ENCODE measurements around the gene TMEM126A.

TMEM126A gene

DNA sequence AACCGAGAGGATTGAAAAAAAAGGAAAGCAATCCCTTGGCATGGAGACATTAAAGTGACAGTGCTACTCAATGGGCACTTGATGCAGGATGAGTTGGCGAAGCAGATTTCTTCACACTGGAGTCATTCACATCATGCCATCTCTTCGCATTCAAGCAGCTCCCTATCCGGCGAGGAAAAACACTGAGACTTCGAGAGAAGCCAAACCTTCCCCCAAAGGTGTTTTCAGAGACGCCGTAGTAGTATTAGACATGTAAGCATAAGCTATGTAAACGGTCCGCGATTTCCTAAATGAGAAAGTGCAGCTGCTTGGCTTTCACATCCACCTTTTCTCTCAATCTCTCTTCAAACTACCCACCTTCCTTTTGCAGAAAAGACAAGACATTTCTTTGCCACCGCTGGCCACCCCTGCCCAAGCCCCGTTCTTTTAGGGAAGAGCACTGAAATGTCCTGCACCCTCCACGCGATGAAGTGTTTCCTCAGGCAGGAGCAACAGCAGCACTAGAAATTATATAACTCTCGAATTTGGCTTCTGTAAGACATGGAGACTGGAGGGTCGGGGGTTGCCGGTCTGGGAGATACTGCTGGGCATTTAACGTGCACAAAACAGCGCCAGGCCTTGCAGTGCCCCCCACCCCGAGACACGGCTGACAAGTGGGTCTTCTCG is 20.3 kb upstream of the TMEM126A start, which contains the start of gene DLG2:
DLG2 (minus strand) TSS at position 13 of the 666 bp plus-strand sequence.
- peak within 1 kb of the TSS; percentile 97 for H2AFZ ChIP-seq (ENCODE audit: low read depth, low read length)

DNA sequence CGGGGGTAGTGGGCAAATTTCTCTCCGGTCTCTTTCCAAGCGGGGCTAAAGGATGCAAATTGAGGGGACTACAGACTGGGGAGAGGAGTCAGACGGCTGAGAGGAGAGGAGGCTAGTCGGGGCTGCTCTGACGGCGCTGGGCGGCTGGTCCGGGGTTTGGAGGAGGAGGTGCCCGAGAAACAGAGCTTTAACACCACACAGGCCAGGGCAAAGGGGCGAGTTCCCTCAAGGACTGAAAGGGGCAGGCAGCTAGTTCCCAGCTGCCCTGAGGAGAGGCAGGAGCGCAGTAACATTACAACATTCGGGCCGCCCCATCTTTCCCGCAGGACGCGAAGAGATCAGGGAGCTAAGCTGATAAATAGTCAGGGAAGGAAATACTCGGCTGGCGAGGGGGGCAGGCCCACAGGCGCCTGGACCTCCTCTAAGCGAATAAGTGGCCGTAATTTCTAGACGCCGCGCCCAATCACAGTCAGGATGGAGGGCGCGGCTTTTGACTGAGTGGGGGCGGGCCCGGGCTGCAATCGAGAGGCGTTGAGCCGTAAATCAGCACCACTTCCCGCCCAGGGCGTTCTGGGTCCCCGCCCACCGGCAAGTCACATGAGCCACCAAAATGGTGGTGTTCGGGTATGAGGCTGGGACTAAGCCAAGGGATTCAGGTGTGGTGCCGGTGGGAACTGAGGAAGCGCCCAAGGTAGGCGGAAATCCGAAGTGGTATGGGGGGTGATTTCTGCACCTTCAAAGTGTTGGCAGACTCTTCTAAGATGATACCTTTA is 19.6 kb upstream of the TMEM126A start, which contains the start of gene TMEM126B:
TMEM126B (plus strand) TSS at position 596 of the 773 bp plus-strand sequence; CDS start at position 611, 15 bp downstream.
- Histone ChIP-seq H3K9me3 (ENCODE audit: insufficient read depth, low read length) (no peaks in the 10 kb centered on the region), H3K79me2 (ENCODE audit: low read length) (peaks cover 38% of the 10 kb centered on the region), H3K27me3 (ENCODE audit: low read depth, low read length) (no peaks in the 10 kb centered on the region), H3K4me2 (ENCODE audit: low read length) (peak within 1 kb of the TSS; percentile 98), H4K20me1 (ENCODE audit: insufficient read depth, low read length) (no peaks in the 10 kb centered on the region), H3K4me3 (ENCODE audit: low read length) (peak within 1 kb of the TSS; percentile 87), H3K27ac (ENCODE audit: low read length) (peak within 1 kb of the TSS; percentile 57), H3K36me3 (replicated peaks; ENCODE audit: low read depth, low read length) (peaks cover 15% of the 10 kb centered on the region), H2AFZ (ENCODE audit: low read depth, low read length) (peak within 1 kb of the TSS; percentile 97), H3K4me1 (ENCODE audit: low read length) (peaks cover 21% of the 10 kb centered on the region), H3K9ac (ENCODE audit: low read length) (peak within 1 kb of the TSS; percentile 86)
- TF ChIP-seq EZH2phosphoT487 (IDR thresholded peaks at IDR 0.05; ENCODE audit: low read depth), result no peak
- TF ChIP-seq, protein P1, sequence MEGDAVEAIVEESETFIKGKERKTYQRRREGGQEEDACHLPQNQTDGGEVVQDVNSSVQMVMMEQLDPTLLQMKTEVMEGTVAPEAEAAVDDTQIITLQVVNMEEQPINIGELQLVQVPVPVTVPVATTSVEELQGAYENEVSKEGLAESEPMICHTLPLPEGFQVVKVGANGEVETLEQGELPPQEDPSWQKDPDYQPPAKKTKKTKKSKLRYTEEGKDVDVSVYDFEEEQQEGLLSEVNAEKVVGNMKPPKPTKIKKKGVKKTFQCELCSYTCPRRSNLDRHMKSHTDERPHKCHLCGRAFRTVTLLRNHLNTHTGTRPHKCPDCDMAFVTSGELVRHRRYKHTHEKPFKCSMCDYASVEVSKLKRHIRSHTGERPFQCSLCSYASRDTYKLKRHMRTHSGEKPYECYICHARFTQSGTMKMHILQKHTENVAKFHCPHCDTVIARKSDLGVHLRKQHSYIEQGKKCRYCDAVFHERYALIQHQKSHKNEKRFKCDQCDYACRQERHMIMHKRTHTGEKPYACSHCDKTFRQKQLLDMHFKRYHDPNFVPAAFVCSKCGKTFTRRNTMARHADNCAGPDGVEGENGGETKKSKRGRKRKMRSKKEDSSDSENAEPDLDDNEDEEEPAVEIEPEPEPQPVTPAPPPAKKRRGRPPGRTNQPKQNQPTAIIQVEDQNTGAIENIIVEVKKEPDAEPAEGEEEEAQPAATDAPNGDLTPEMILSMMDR (IDR thresholded peaks at IDR 0.05; ENCODE audit: low read depth, low read length), result no peak

More for the DNA sequence above, 20.3 kb upstream of the TMEM126A start, which contains the start of gene DLG2:
- H3K79me2 ChIP-seq (ENCODE audit: low read length), result peaks cover 38% of the 10 kb centered on the region
- H3K9me3 ChIP-seq (ENCODE audit: insufficient read depth, low read length), result no peaks in the 10 kb centered on the region
- no peaks in the 10 kb centered on the region for H3K27me3 ChIP-seq (ENCODE audit: low read depth, low read length)
- H3K27ac ChIP-seq (ENCODE audit: low read length), result peak within 1 kb of the TSS; percentile 57
- TF ChIP-seq, protein P1 (IDR thresholded peaks at IDR 0.05; ENCODE audit: low read depth, low read length), result no peak
- TF ChIP-seq EZH2phosphoT487 (IDR thresholded peaks at IDR 0.05; ENCODE audit: low read depth), result no peak
- H3K9ac ChIP-seq (ENCODE audit: low read length), result peak within 1 kb of the TSS; percentile 86
- H3K36me3 ChIP-seq (replicated peaks; ENCODE audit: low read depth, low read length), result peaks cover 15% of the 10 kb centered on the region
- peaks cover 21% of the 10 kb centered on the region for H3K4me1 ChIP-seq (ENCODE audit: low read length)
- H3K4me3 ChIP-seq (ENCODE audit: low read length), result peak within 1 kb of the TSS; percentile 87
- H3K4me2 ChIP-seq (ENCODE audit: low read length), result peak within 1 kb of the TSS; percentile 98
- H4K20me1 ChIP-seq (ENCODE audit: insufficient read depth, low read length), result no peaks in the 10 kb centered on the region

DNA sequence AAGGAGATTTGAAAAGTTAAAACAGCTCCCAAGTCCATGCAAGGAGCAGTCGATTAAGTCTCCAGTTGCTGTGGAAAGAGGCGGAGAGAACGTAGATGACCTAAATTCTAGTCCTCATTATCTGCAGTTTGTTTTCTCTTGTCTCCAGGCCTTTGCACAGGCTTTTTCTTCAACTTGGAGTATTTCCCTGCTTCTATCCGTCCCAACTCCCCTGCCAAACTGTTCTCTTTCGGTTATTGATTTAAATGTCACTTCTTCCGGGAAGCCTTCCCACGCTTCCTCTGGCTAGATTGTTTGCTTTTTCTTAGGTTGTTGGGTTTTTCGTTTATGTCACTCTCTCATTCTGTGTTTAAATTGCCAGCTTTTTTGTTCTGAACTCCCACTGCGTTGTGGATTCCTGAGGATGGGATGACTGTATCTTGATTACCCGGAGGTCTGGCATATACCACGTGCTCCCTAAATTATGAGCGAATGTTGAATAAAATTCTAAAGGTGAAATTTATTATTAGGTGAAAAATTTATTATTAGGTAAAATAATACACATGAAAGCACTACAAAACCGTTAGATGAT is 18.9 kb upstream of the TMEM126A start:
- Histone ChIP-seq H3K4me1 (ENCODE audit: low read length) (peaks cover 21% of the 10 kb centered on the region), H3K4me3 (ENCODE audit: low read length) (peak overlapping the region; percentile 87), H3K36me3 (replicated peaks; ENCODE audit: low read depth, low read length) (peaks cover 15% of the 10 kb centered on the region), H3K4me2 (ENCODE audit: low read length) (peak overlapping the region; percentile 83), H4K20me1 (ENCODE audit: insufficient read depth, low read length) (no peaks in the 10 kb centered on the region), H3K27ac (ENCODE audit: low read length) (peak overlapping the region; percentile 15), H3K9me3 (ENCODE audit: insufficient read depth, low read length) (no peaks in the 10 kb centered on the region), H3K9ac (ENCODE audit: low read length) (peak overlapping the region; percentile 77), H3K27me3 (ENCODE audit: low read depth, low read length) (no peaks in the 10 kb centered on the region), H2AFZ (ENCODE audit: low read depth, low read length) (peak overlapping the region; percentile 85), H3K79me2 (ENCODE audit: low read length) (peaks cover 38% of the 10 kb centered on the region)
- TF ChIP-seq EZH2phosphoT487 (IDR thresholded peaks at IDR 0.05; ENCODE audit: low read depth), result no peak

DNA sequence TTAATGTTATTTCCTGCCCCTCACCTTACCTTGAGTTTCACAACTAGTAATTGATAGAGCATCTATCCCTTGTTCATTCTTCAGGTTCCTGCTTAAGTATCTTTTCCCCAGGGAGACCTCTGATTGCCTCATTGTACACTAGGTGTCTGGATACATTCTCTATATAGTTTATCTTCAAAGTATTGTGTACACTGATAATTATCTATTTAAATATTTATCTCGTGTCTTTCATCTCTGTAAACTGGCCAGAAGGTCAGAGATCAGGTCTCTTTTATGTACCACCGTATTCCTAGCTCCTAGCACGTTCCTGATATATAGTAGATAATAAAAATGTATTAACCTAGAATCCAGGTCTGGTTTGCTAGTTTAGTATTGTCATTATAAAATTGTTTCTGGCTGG is 13.0 kb upstream of the TMEM126A start:
- Histone ChIP-seq H3K36me3 (replicated peaks; ENCODE audit: low read depth, low read length) (peaks cover 41% of the 10 kb centered on the region), H3K27me3 (ENCODE audit: low read depth, low read length) (no peaks in the 10 kb centered on the region), H3K9ac (ENCODE audit: low read length) (no peak overlapping the region), H3K79me2 (ENCODE audit: low read length) (peaks cover 25% of the 10 kb centered on the region), H4K20me1 (ENCODE audit: insufficient read depth, low read length) (no peaks in the 10 kb centered on the region), H3K4me2 (ENCODE audit: low read length) (no peak overlapping the region), H2AFZ (ENCODE audit: low read depth, low read length) (no peak overlapping the region), H3K4me1 (ENCODE audit: low read length) (peaks cover 4% of the 10 kb centered on the region), H3K27ac (ENCODE audit: low read length) (no peak overlapping the region), H3K9me3 (ENCODE audit: insufficient read depth, low read length) (no peaks in the 10 kb centered on the region), H3K4me3 (ENCODE audit: low read length) (no peak overlapping the region)
- TF ChIP-seq, protein P1 (IDR thresholded peaks at IDR 0.05; ENCODE audit: low read depth, low read length), result no peak
- TF ChIP-seq EZH2phosphoT487 (IDR thresholded peaks at IDR 0.05; ENCODE audit: low read depth), result no peak

Measured in OCI-LY3 (cell line).